Omental fat pad (tissue), 4 donors: ENCODE data around the gene C10orf90. TPM values are rescaled to one million over a fixed set of nuclear protein-coding genes. Genes with fewer than 3 reads are reported as not detected.

Source experiments
- ATAC-seq: fragments of 150-250 bp; one replicate; pipeline ENCODE4 v1.9.1; 2016; ENCODE audit warnings: mild to moderate bottlenecking, moderate library complexity; ENCODE audit not compliant: low FRiP score
- DNase-seq: peaks from one replicate; pipeline ENCODE4 v3.0.0-alpha.2; 2019; ENCODE audit warnings: low spot score
- CTCF ChIP-seq, 3 donors: fragments of 450-650 bp; IDR thresholded peaks; one replicate each; pipeline ENCODE4 v1.5.1; 2016 to 2017; ENCODE audit warnings: antibody characterized with exemption in 3 of 3, mild to moderate bottlenecking in 3 of 3, moderate library complexity in 2 of 3
- total RNA-seq, 4 donors: library from RNA; depleted of rRNA; stranded (reverse); fragments of >200 nt; gene quantifications; one replicate each; pipeline ENCODE4 v1.1.0, GENCODE V29; 2016

The C10orf90 gene
- total RNA-seq, 4 donors from 2014 or later: 0.72 to 0.75 TPM; not detected in 2

GRCh38 chr10:126456632-126457031, 213.9 kb downstream of the C10orf90 start:
- DNase-seq (no peak), ATAC-seq (no peak)
- TF ChIP-seq CTCF (IDR thresholded peaks at IDR 0.05): no peak

- no peak for DNase-seq
- ATAC-seq: no peak
- TF ChIP-seq CTCF (IDR thresholded peaks at IDR 0.05): no peak
Measured at GRCh38 chr10:126455766-126456405, 214.6 kb downstream of the C10orf90 start.

- ATAC-seq (no peak), DNase-seq (no peak)
- TF ChIP-seq CTCF (IDR thresholded peaks at IDR 0.05): no peak
Measured at GRCh38 chr10:126455036-126455765, 215.3 kb downstream of the C10orf90 start.

GRCh38 chr10:126454045-126454751, 216.3 kb downstream of the C10orf90 start:
- DNase-seq: no peak
- ATAC-seq: no peak
- no peak for TF ChIP-seq CTCF (IDR thresholded peaks at IDR 0.05)

GRCh38 chr10:126452245-126452644, 218.2 kb downstream of the C10orf90 start:
- DNase-seq (no peak), ATAC-seq (no peak)
- no peak for TF ChIP-seq CTCF (IDR thresholded peaks at IDR 0.05)

- no peak for TF ChIP-seq CTCF (IDR thresholded peaks at IDR 0.05)
- ATAC-seq (no peak), DNase-seq (no peak)
Measured at GRCh38 chr10:126448091-126448490, 222.4 kb downstream of the C10orf90 start.
